Panc1 (cell line): ENCODE results near the gene VPS41. TPM values are rescaled to one million over a fixed set of nuclear protein-coding genes. Genes with fewer than 3 reads are reported as not detected.

Experiments used
- ATAC-seq: fragments of 200-7000 bp; cut with Tn5 transposase; 2 replicates; pipeline ENCODE4 v1.9.1; 2020; ENCODE audit warnings: mild to moderate bottlenecking, moderate library complexity
- BruUV-seq: library from RNA; stranded (reverse); fragments of 400-500 nt; replicated peaks from 2 replicates; lab custom pipeline; 2021; lab: Mats Ljungman, UMichigan
- CTCF ChIA-PET: fragments of 300-600 bp; sonication (Branson Sonifier 250); formaldehyde crosslinking; loops from one replicate; lab custom pipeline; 2022; ENCODE audit warnings: antibody characterized with exemption; lab: Charles Lee
- POLR2A ChIA-PET: fragments of 300-600 bp; sonication (Branson Sonifier 250); formaldehyde crosslinking; loops from one replicate; lab custom pipeline; 2022; ENCODE audit warnings: antibody characterized with exemption; lab: Charles Lee
- DNase-seq: peaks from one replicate; pipeline ENCODE4 v3.0.0-alpha.2; 2010; ENCODE audit warnings: low read depth, low spot score
- H3K27ac ChIP-seq: 2 replicates; pipeline ENCODE4 v1.5.1; 2011; ENCODE audit warnings: mild to moderate bottlenecking, low read length, inconsistent platforms
- H3K27me3 ChIP-seq: fragments of 200-500 bp; sonication (Bioruptor generic); 2 replicates; pipeline ENCODE4 v1.6.0; 2014; ENCODE audit warnings: low read length, inconsistent platforms; ENCODE audit not compliant: control insufficient read depth, insufficient read depth
- H3K36me3 ChIP-seq: fragments of 200-500 bp; sonication (Bioruptor generic); 2 replicates; pipeline ENCODE4 v1.5.1; 2014; ENCODE audit warnings: inconsistent platforms, mild to moderate bottlenecking, low read length, moderate library complexity; ENCODE audit not compliant: control insufficient read depth, insufficient read depth
- H3K4me1 ChIP-seq: 2 replicates; pipeline ENCODE4 v1.5.1; 2011; ENCODE audit warnings: inconsistent platforms, mild to moderate bottlenecking, low read length, moderate library complexity; ENCODE audit not compliant: control insufficient read depth, insufficient read depth
- H3K4me3 ChIP-seq, 2 experiments: 2 replicates each; pipeline ENCODE4 v1.5.1; 2011 to 2012; ENCODE audit warnings: low read depth in 2 of 2, low read length in 2 of 2, mild to moderate bottlenecking in 2 of 2, inconsistent platforms in 1 of 2, moderate library complexity in 1 of 2
- H3K9me3 ChIP-seq: fragments of 200-500 bp; sonication (Bioruptor generic); 2 replicates; pipeline ENCODE4 v1.5.1; 2014; ENCODE audit warnings: low read depth, mild to moderate bottlenecking, inconsistent platforms, low read length, moderate library complexity; ENCODE audit not compliant: control insufficient read depth, insufficient read depth
- CTCF ChIP-seq: fragments of 450-650 bp; IDR thresholded peaks from 2 replicates; pipeline ENCODE4 v1.5.1; 2017; ENCODE audit warnings: mild to moderate bottlenecking
- POLR2AphosphoS5 ChIP-seq: IDR thresholded peaks from 2 replicates; pipeline ENCODE4 v1.6.1; 2012; ENCODE audit warnings: mild to moderate bottlenecking, low read depth, low read length, moderate library complexity
- REST ChIP-seq, 2 experiments: IDR thresholded peaks; 2 replicates each; pipeline ENCODE4 v1.6.1; 2011 to 2012; ENCODE audit warnings: low read depth in 2 of 2, control low read depth in 1 of 2, low read length in 1 of 2, mild to moderate bottlenecking in 1 of 2, moderate library complexity in 1 of 2; ENCODE audit not compliant: insufficient read depth in 1 of 2
- SIN3A ChIP-seq: IDR thresholded peaks from 2 replicates; pipeline ENCODE4 v1.6.1; 2012; ENCODE audit warnings: low read depth, mild to moderate bottlenecking, low read length, moderate library complexity, borderline replicate concordance; ENCODE audit not compliant: insufficient read depth
- TCF7L2 ChIP-seq: IDR thresholded peaks from 2 replicates; pipeline ENCODE4 v1.6.1; 2011; ENCODE audit warnings: mild to moderate bottlenecking, low read depth, low read length, inconsistent platforms
- in situ Hi-C: cut with HindIII; loops from 2 replicates; pipeline ENCODE4 v1.10.0; 2016; ENCODE audit warnings: low sequenced_read_pairs, low pct_unique_long_range_greater_than_20kb
- intact Hi-C: fragments of 100-400 bp; cut with micrococcal nuclease; formaldehyde crosslinking; loops from one replicate; pipeline ENCODE4 v1.10.0; 2022; ENCODE audit not compliant: unreplicated experiment
- total RNA-seq: library from RNA; stranded (reverse); gene quantifications from one replicate; pipeline ENCODE4 v1.2.1, GENCODE V29; 2021; ENCODE audit not compliant: unreplicated experiment

VPS41 gene
- total RNA-seq, 1 experiment from 2014 or later, result 127 TPM

- Histone ChIP-seq H3K4me1 (no peaks in the 10 kb centered on the region), H3K27ac (no peak overlapping the region), H3K9me3 (no peaks in the 10 kb centered on the region), H3K4me3 (no peak overlapping the region), H3K36me3 (no peaks in the 10 kb centered on the region), H3K27me3 (no peaks in the 10 kb centered on the region)
- no peak for DNase-seq
- ChIA-PET CTCF (no interaction called here), POLR2A (no interaction called here)
- no peak for ATAC-seq
- in situ Hi-C loops, result no loop called here
- BruUV-seq, result no TSS peak
- intact Hi-C loops, result no loop called here
- no peak for TF ChIP-seq TCF7L2
- no peak for TF ChIP-seq REST (IDR thresholded peaks at IDR 0.05; ENCODE audit: insufficient read depth in 1 of 2, low read depth in 2 of 2, low read length in 1 of 2)
- no peak for TF ChIP-seq CTCF
- no peak for TF ChIP-seq POLR2AphosphoS5
- no peak for TF ChIP-seq SIN3A
Measured at GRCh38 chr7:38839851-38840250, 69.1 kb downstream of the VPS41 start.

GRCh38 chr7:38838725-38839385 is 70.1 kb downstream of the VPS41 start:
- no peaks in the 10 kb centered on the region for H3K36me3 ChIP-seq
- POLR2A ChIA-PET, result interaction anchor here (0.6 kb wide), 1 partner anchor 115 kb away, joined by 5 read pairs; no protein-coding TSS in a partner anchor
- in situ Hi-C loops, result no loop called here
- no peak overlapping the region for H3K27ac ChIP-seq
- H3K4me1 ChIP-seq, result no peaks in the 10 kb centered on the region
- ATAC-seq (no peak), DNase-seq (no peak)
- intact Hi-C loops, result no loop called here
- no peak for TF ChIP-seq TCF7L2
- TF ChIP-seq CTCF, result no peak
- no peak for TF ChIP-seq SIN3A
- no peak for TF ChIP-seq REST (IDR thresholded peaks at IDR 0.05; ENCODE audit: insufficient read depth in 1 of 2, low read depth in 2 of 2, low read length in 1 of 2)
- no peak for TF ChIP-seq POLR2AphosphoS5
- no peak overlapping the region for H3K4me3 ChIP-seq
- no TSS peak for BruUV-seq
- CTCF ChIA-PET, result no interaction called here
- no peaks in the 10 kb centered on the region for H3K9me3 ChIP-seq
- no peaks in the 10 kb centered on the region for H3K27me3 ChIP-seq
